ENCODE data around the gene FLT4.

FLT4 gene

DNA sequence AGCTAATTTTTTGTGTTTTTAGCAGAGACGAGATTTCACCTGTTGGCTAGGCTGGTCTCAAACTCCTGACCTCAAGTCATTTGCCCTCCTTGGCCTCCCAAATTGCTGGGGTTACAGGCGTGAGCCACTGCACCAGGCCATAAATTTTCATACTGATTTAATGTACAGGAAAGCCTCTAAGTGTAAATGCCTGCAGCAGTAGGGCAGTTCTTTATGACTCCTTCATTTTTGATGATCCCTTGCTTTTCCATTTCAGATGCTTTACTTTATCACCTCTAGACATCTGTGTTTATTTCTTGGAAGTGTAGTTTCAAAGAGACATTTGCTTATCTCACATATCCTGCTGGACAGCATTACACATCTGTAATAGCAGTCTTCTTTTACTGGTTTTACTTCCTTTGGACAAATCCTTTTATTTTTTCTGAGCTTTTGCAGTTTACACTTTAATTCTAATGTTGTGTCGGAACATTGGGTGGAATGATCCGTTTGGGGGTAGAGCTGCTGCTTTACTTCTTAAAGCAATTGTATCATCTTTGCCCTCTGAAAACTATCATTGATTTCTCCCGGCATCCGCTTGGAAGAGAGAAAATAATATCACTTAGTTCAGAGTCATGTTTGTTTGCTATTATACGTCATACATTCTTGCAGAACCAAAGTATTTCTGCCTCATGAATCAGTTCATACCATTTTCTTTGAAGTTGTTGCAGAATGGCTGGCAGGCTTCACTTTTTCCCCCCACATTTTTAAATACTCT lies 94.1 kb downstream of the FLT4 start:
- TF ChIP-seq GATA2 (IDR thresholded peaks at IDR 0.05; ENCODE audit: low read depth, low read length) (no peak), GATA3 (IDR thresholded peaks at IDR 0.05; ENCODE audit: low read depth, low read length) (no peak)

DNA sequence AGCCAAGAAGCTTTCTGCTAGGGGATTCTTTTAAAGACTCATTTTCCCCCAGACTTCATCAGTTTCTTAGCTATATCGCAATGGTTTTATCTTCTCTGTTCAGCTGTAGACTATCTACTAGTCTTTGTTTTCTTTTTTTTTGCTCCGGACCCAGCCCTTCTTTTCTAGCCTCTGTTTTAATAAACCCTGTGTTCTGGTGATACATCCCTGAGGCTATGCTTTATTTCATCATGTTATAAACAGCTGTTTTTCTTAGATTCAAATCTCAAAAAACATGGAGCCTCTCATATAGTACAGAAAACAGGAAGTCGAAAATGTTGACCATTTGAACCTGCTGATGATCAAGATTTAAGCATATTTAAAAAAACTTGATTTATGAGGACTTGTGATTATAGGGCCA lies 95.9 kb downstream of the FLT4 start:
- TF ChIP-seq GATA3 (IDR thresholded peaks at IDR 0.05; ENCODE audit: low read depth, low read length) (no peak), GATA2 (IDR thresholded peaks at IDR 0.05; ENCODE audit: low read depth, low read length) (peak; percentile 34; the same call in 1 of the 2 replicates)
